Mesodermal cell (in vitro differentiated cells): ENCODE data around the gene GRHL1.

Source experiments
- H3K27ac ChIP-seq: 2 replicates; pipeline ENCODE4 v1.7.0; 2013; ENCODE audit warnings: mild to moderate bottlenecking, low read depth, low read length, moderate library complexity; ENCODE audit not compliant: severe bottlenecking
- H3K36me3 ChIP-seq: 2 replicates; pipeline ENCODE4 v1.7.1; 2013; ENCODE audit warnings: mild to moderate bottlenecking, low read length, moderate library complexity; ENCODE audit not compliant: control insufficient read depth, insufficient read depth
- H3K4me1 ChIP-seq: one replicate; pipeline ENCODE4 v1.7.1; 2013; ENCODE audit warnings: mild to moderate bottlenecking, low read length; ENCODE audit not compliant: insufficient read depth, control insufficient read depth, poor library complexity, severe bottlenecking
- H3K4me3 ChIP-seq: 2 replicates; pipeline ENCODE4 v1.7.0; 2013; ENCODE audit warnings: low read length, control low read depth, mild to moderate bottlenecking; ENCODE audit not compliant: insufficient read depth, poor library complexity, severe bottlenecking; ENCODE audit errors: extremely low read depth
- H3K9me3 ChIP-seq: 2 replicates; pipeline ENCODE4 v1.7.1; 2013; ENCODE audit warnings: mild to moderate bottlenecking, low read length, moderate library complexity; ENCODE audit not compliant: control insufficient read depth
- WGBS, 2 experiments: methylation state at CpG; one replicate each; pipeline ENCODE4 v1.1.5; 2013; ENCODE audit warnings: missing lambda C conversion rate in 2 of 2; ENCODE audit not compliant: insufficient coverage in 2 of 2; 5-methylcytosine and 5-hydroxymethylcytosine counted together

The GRHL1 gene

GRCh38 chr2:10045561-10046355, 94.3 kb downstream of the GRHL1 start:
- WGBS, 2 experiments, result 95 to 96% methylated on average over 20 of the region's 20 CpGs
- peaks cover 36% of the 10 kb centered on the region for H3K36me3 ChIP-seq
- peaks cover 2% of the 10 kb centered on the region for H3K4me1 ChIP-seq
- H3K27ac ChIP-seq, result no peak overlapping the region
- no peaks in the 10 kb centered on the region for H3K9me3 ChIP-seq
- no peak overlapping the region for H3K4me3 ChIP-seq

GRCh38 chr2:10046931-10047330, 95.4 kb downstream of the GRHL1 start:
- H3K36me3 ChIP-seq, result peaks cover 44% of the 10 kb centered on the region
- no peaks in the 10 kb centered on the region for H3K4me1 ChIP-seq
- no peaks in the 10 kb centered on the region for H3K9me3 ChIP-seq
- H3K4me3 ChIP-seq, result no peak overlapping the region
- H3K27ac ChIP-seq, result no peak overlapping the region
- 88 to 96% methylated on average over 7 of the region's 7 CpGs for WGBS, 2 experiments

GRCh38 chr2:10047616-10048500, 96.4 kb downstream of the GRHL1 start:
- H3K27ac ChIP-seq, result no peak overlapping the region
- H3K4me3 ChIP-seq, result no peak overlapping the region
- peaks cover 51% of the 10 kb centered on the region for H3K36me3 ChIP-seq
- WGBS, 2 experiments, result 92 to 95% methylated on average over 13 to 15 of the region's 15 CpGs
- H3K4me1 ChIP-seq, result no peaks in the 10 kb centered on the region
- no peaks in the 10 kb centered on the region for H3K9me3 ChIP-seq

- Histone ChIP-seq H3K4me1 (no peaks in the 10 kb centered on the region), H3K27ac (no peak overlapping the region), H3K9me3 (no peaks in the 10 kb centered on the region), H3K4me3 (no peak overlapping the region), H3K36me3 (peaks cover 59% of the 10 kb centered on the region)
- 86 to 89% methylated on average over 4 to 7 of the region's 10 CpGs for WGBS, 2 experiments
Observed at GRCh38 chr2:10048501-10049171, 97.1 kb downstream of the GRHL1 start.
